Parathyroid adenoma (tissue), 2 donors: Measurements from ENCODE around the gene DDIT4.
A peak's percentile ranks its signal among the peaks of the same experiment; 100 is the strongest.

ENCODE experiments used
- H2AFZ ChIP-seq: fragments of 300-600 bp; sonication (generic); one replicate; pipeline ENCODE4 v1.7.0; 2017; ENCODE audit warnings: antibody characterized with exemption, mild to moderate bottlenecking
- H3K27ac ChIP-seq: fragments of 300-600 bp; sonication (generic); one replicate; pipeline ENCODE4 v1.7.0; 2017
- H3K27me3 ChIP-seq: fragments of 300-600 bp; sonication (generic); one replicate; pipeline ENCODE4 v1.7.0; 2017; ENCODE audit warnings: low read length; ENCODE audit not compliant: control insufficient read depth, insufficient read depth
- H3K36me3 ChIP-seq: fragments of 300-600 bp; sonication (generic); one replicate; pipeline ENCODE4 v1.7.0; 2017; ENCODE audit warnings: low read length; ENCODE audit not compliant: control insufficient read depth, insufficient read depth
- H3K4me1 ChIP-seq: fragments of 300-600 bp; sonication (generic); one replicate; pipeline ENCODE4 v1.7.0; 2017; ENCODE audit warnings: control low read depth
- H3K4me2 ChIP-seq: fragments of 300-600 bp; sonication (generic); one replicate; pipeline ENCODE4 v1.7.0; 2017; ENCODE audit warnings: low read length
- H3K4me3 ChIP-seq: fragments of 300-600 bp; sonication (generic); one replicate; pipeline ENCODE4 v1.7.0; 2017; ENCODE audit warnings: low read depth, low read length
- H3K79me2 ChIP-seq: fragments of 300-600 bp; sonication (generic); one replicate; pipeline ENCODE4 v1.7.0; 2017; ENCODE audit warnings: control low read depth
- H3K9ac ChIP-seq: fragments of 300-600 bp; sonication (generic); one replicate; pipeline ENCODE4 v1.7.0; 2017; ENCODE audit warnings: mild to moderate bottlenecking
- H3K9me3 ChIP-seq: fragments of 300-600 bp; sonication (generic); one replicate; pipeline ENCODE4 v1.7.0; 2017; ENCODE audit warnings: low read length; ENCODE audit not compliant: control insufficient read depth
- CTCF ChIP-seq: fragments of 300-600 bp; sonication (generic); IDR thresholded peaks from one replicate; pipeline ENCODE4 v1.7.0; 2017; ENCODE audit warnings: antibody characterized with exemption, mild to moderate bottlenecking
- donor health status: primary hyperparathyroidism.

The DDIT4 gene

GRCh38 chr10:72276013-72276387 lies 2.3 kb downstream of the DDIT4 start:
- H3K9ac ChIP-seq: no peak overlapping the region
- peak overlapping the region; percentile 79 for H3K4me3 ChIP-seq

GRCh38 chr10:72276421-72277339 lies 3.0 kb downstream of the DDIT4 start:
- Histone ChIP-seq H3K9me3 (no peaks in the 10 kb centered on the region), H3K4me3 (peak overlapping the region; percentile 79), H3K79me2 (peaks cover 8% of the 10 kb centered on the region), H2AFZ (no peak overlapping the region), H3K4me2 (no peak overlapping the region), H3K27me3 (no peaks in the 10 kb centered on the region), H3K9ac (no peak overlapping the region), H3K4me1 (peaks cover 21% of the 10 kb centered on the region), H3K36me3 (no peaks in the 10 kb centered on the region), H3K27ac (peak overlapping the region; percentile 99)
- no peak for TF ChIP-seq CTCF

More at GRCh38 chr10:72276013-72276387, 2.3 kb downstream of the DDIT4 start:
- Histone ChIP-seq H3K79me2 (peaks cover 8% of the 10 kb centered on the region), H3K4me1 (peaks cover 21% of the 10 kb centered on the region), H3K9me3 (no peaks in the 10 kb centered on the region), H3K27ac (peak overlapping the region; percentile 99), H3K36me3 (no peaks in the 10 kb centered on the region), H3K4me2 (peak overlapping the region; percentile 85), H3K27me3 (no peaks in the 10 kb centered on the region), H2AFZ (no peak overlapping the region)
- no peak for TF ChIP-seq CTCF

DNA sequence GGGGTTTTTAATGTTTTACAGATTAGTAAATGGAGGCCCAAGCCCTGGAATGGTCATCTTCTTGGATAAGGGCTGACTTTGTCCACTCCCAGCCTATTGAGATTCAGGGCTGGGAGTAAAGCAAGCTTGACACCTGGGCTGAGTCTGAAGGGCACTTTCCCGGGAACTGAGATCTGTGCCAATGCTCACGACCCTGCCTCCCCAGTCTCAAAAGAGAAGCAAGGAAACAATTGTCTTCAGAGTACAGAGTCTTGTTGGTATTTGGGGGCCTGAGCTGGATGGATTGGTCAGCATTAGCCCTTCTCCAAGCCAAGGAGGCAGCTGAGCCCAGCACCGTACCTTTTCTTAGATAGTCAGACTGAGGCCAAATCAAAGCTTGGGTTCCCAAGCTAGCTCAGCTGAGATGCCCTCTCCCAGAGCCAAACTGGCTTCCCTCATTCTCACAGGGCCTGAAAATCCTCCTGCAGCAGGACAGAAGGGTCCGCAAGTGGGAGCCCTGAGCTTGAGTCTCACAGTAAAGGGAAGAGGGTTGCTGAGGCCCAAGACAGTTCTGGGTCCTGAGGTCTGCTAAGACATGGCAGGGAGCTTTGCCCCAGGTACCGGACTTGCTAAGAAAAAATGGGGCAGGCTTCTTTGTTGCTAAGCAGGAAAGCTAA lies 3.7 kb downstream of the DDIT4 start:
- H3K4me2 ChIP-seq: no peak overlapping the region
- H3K9me3 ChIP-seq: no peaks in the 10 kb centered on the region
- TF ChIP-seq CTCF: no peak
- no peaks in the 10 kb centered on the region for H3K36me3 ChIP-seq
- H3K79me2 ChIP-seq: peaks cover 8% of the 10 kb centered on the region
- H3K9ac ChIP-seq: no peak overlapping the region
- H3K4me3 ChIP-seq: no peak overlapping the region
- H3K27ac ChIP-seq: no peak overlapping the region
- H2AFZ ChIP-seq: no peak overlapping the region
- no peaks in the 10 kb centered on the region for H3K27me3 ChIP-seq
- peaks cover 17% of the 10 kb centered on the region for H3K4me1 ChIP-seq

- no peaks in the 10 kb centered on the region for H3K36me3 ChIP-seq
- TF ChIP-seq CTCF: no peak
- H3K4me3 ChIP-seq: no peak overlapping the region
- H3K4me1 ChIP-seq: peaks cover 17% of the 10 kb centered on the region
- H3K27me3 ChIP-seq: no peaks in the 10 kb centered on the region
- H3K9ac ChIP-seq: no peak overlapping the region
- H3K27ac ChIP-seq: no peak overlapping the region
- no peak overlapping the region for H2AFZ ChIP-seq
- no peak overlapping the region for H3K4me2 ChIP-seq
- H3K79me2 ChIP-seq: peaks cover 8% of the 10 kb centered on the region
- H3K9me3 ChIP-seq: no peaks in the 10 kb centered on the region
These were observed 4.4 kb downstream of the DDIT4 start for GRCh38 chr10:72277996-72278667.
